ENCODE results near the gene FAM177A1.
"Not testable (repeated sequence)": the region's sequence is repeated elsewhere in the genome, so short reads cannot be mapped to it uniquely, and the experiment has no call there.

The FAM177A1 gene, protein sequence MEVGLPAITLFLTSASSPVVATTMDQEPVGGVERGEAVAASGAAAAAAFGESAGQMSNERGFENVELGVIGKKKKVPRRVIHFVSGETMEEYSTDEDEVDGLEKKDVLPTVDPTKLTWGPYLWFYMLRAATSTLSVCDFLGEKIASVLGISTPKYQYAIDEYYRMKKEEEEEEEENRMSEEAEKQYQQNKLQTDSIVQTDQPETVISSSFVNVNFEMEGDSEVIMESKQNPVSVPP

DNA sequence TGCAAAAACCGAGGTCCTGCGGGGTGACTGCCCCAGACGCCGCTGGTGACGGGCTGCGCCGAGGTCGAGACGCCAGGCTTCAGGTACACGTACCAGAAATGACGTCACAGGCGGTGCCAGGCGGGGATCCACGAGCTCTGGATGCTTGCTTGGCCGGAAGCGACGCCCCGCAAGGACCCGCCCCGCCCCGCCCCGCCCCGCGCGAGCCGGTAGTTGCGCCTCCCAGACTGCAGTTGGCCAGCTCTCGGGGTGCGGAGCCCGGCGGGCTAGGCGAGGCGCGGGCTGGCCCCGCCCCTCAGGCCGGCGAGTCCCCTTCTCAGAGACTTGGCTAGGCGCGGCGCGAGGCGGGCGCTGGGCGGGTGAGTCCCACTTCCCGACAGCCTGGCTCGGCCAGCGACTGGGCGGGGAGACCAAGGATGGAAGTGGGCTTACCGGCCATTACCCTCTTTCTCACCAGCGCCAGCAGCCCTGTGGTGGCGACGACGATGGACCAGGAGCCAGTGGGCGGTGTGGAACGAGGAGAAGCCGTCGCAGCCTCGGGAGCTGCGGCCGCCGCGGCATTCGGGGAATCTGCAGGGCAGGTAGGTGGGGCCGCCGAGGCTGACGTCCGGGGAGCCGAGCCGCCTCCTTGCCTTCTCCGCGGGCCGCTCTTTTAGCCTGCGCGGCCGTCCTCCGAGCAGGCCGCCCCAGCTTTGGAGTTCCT, at the start of gene FAM177A1:
FAM177A1 (plus strand) TSS at position 225 of the 703 bp plus-strand sequence; CDS start at position 417, 192 bp downstream.
- peak; percentile 96 for DNase-seq

DNA sequence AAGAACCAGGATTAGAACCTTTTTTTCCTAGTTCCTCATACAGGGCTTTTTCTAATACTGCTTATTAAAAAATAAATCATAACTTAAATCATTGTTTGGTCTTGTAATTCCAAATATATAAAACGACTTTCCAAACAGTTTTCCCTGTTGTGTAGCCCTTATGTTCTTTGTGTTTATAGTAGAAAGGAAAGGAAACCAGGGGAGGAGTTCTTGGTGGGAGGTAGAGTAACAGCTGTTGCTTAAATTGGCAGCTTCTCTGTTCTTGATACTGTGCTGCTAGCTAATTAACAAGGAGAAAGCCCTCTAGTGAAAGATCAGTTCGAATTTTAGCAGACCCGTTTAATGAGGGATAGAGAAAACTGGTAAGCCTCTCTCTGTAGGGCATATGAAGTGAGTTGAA, 48.3 kb upstream of the FAM177A1 start:
- DNase-seq = no peak

DNA sequence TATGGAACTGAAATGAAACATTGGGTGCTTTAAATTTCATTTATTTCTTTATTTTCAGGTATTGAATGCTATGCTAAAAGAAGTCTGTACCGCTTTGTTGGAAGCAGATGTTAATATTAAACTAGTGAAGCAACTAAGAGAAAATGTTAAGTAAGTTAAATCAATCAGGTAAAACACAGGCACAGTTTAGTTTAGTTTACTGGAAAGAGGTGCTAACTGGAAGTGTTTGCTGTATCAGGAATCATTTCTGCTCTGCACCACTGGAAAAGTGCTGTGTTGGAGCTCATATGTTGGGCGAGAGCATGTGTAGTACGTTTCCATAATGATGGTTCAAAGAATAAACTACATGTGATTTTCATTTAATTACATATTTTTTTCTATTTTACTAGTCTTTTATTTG, 46.6 kb upstream of the FAM177A1 start:
- no peak for DNase-seq

GRCh38 chr14:35001621-35002020, 44.5 kb upstream of the FAM177A1 start:
- DNase-seq = no peak

DNA sequence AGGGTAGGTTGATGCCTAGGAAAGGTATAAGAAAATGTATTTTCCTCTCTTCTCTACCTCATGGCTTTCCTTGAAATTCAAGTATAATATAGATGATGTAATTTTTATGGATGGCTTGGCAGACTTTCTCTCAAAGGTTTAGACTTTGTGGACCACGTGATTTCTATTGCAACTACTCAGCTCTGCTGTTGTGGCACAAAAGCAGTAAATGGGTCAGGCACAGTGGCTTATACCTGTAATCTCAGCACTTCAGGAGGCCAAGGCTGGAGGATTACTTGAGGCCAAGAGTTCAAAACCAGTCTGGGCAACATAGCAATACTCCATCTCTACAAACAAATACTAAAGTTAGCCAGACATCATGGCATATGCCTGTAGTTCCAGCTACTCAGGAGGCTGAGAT, 41.2 kb upstream of the FAM177A1 start:
- DNase-seq = no peak

DNA sequence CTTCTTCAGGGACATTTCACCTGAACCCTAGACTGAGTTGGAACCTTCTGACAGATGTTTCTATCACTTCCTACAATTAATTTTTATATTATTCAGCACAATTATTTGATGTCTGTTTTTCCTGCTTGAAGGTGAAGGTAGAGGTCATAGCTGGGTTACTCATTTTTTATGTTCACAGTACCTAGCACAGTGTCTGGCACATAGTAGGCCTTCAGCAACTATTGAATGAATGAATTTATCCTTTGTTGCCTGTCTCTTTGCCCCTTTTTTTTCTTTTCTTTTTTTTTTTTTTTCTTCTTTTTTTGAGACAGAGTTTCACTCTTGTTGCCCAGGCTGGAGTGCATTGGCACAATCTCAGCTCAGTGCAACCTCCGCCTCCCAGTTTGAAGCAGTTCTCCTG, 29.5 kb upstream of the FAM177A1 start:
- DNase-seq = no peak

DNA sequence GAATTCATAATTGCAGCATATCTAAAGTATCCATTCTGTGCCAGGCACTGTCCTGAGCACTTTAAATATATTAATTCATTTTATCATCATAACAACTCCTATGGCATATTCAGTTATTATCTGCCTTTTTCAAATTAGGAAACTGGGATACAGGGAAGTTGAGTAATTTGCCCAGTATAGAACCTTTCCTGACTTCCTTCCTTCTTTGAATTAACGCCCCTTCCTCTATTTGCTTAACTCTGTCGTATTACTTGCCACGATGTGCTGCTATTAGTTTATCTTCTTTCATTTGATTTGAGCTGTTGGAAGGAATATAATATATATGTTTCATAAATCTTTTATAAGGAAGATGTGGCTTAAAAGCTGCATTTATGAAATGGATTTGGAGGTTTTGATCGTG, 25.4 kb upstream of the FAM177A1 start:
- no peak for DNase-seq

- no peak for DNase-seq
Measured at GRCh38 chr14:35028435-35028834, 17.6 kb upstream of the FAM177A1 start.

DNA sequence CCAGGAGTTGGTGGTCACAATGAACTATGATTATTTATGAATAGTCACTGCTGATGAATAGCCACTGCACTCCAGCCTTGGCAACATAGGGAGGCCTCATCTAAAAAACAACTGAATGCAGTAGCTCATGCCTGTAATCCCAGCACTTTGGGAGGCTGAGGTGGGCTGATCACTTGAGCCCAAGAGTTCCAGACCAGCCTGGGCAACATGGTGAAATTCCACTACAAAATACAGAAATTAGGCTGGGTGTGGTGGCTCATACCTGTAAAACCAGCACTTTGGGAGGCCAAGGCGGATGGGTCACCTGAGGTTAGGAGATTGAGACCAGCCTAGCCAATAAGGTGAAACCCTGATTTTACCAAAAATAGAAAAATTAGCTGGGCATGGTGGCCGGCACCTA, 13.5 kb upstream of the FAM177A1 start:
- no peak for DNase-seq

GRCh38 chr14:35034440-35034833, 11.6 kb upstream of the FAM177A1 start:
- DNase-seq = no peak

DNA sequence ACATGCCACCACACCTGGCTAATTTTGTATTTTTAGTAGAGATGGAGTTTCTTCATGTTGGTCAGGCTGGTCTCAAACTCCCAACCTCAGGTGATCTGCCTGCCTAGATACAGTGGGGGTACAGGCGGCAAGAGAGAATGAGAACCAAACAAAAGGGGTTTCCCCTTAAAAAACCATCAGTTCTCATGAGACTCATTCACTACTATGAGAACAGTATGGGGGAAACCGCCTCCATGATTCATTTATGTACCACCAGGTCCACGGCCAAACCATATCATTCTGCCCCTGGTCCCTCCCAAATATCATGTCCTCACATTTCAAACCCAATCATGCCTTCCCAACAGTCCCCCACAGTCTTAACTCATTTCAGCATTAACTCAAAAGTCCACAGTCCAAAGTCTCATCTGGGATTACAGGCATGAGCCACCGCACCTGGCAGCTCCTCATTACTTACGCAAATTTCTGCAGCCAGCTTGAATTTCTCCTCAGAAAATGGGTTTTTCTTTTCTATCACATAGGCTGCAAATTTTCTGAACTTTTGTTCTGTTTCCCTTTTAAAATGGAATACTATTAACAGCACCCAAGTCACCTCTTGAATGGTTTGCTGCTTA, 11.0 kb upstream of the FAM177A1 start:
- DNase-seq = not testable (repeated sequence)

DNA sequence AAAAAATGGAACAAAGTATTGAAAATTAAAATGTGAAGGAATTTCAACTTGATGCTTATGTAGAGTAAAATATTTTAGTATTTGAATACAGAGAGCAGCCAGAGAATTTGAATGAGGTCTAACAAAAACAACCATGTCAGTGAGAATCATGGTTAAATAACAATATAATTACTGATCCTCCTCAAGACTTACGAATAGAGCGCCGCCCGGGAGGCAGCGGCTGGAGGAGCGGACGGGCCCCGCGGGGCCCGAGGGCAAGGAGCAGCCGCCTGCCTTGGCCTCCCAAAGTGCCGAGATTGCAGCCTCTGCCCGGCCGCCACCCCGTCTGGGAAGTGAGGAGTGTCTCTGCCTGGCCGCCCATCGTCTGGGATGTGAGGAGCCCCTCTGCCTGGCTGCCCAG, 7.8 kb upstream of the FAM177A1 start:
- DNase-seq = not testable (repeated sequence)

DNA sequence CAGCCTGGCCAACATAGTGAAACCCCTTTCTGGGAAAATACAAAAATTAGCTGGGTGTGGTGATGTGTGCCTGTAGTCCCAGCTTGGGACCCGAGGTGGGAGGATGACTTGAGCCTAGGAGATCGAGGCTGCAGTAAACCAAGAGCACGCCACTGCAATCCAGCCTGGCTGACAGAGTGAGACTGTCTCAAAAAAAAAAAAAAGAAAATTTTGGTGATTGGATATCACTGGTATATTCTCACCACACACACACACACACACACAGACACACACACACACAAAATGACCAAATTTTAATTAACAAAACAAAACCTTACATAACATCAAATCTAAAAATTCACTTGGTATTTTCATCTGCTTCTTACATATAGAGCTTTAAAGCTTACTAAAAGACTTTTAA, 3.4 kb upstream of the FAM177A1 start:
- DNase-seq = no peak

GRCh38 chr14:35043046-35043445, 3.0 kb upstream of the FAM177A1 start:
- DNase-seq = no peak

GRCh38 chr14:35044939-35045797, 904 bp upstream of the FAM177A1 start:
- DNase-seq = peak; percentile 21

GRCh38 chr14:35045798-35046047, 349 bp upstream of the FAM177A1 start:
- DNase-seq = no peak

DNA sequence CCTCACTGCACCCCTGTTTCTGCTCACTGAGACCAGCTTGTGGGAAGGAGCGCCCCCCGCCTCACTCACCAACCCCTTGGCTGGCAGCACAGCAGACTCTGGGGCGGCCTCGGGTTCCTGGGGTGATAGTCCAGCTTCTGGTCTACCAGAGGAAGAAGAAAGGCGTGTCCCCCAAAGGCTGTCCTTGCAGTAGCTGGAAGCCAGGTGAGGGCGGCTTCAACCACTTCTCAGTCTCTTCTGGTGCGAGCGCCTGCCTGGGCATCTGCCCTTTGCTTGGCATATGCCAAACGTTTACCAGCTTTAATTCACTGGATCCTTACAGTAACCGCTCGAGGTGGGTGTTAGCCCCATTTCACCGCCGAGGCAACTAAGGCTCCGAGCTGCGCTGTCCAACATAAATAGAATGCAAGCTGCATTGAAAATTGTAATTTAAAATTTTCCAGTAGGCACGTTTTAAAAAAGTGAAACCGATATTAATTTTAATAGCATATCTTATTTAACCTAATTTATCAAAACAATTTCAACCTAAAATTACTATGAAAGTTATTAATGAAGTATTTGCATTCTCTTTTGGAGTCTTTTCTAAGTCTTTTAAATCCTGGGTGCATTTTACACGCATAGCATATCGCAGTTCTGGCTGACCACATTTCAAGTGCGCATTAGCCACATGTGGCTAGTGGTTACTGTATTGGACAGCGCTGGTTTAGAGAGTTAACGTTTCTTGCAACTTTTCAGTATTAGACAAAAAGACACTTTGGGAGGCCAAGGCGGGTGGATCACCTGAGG, 872 bp downstream of the FAM177A1 start:
- DNase-seq = peak; percentile 3

DNA sequence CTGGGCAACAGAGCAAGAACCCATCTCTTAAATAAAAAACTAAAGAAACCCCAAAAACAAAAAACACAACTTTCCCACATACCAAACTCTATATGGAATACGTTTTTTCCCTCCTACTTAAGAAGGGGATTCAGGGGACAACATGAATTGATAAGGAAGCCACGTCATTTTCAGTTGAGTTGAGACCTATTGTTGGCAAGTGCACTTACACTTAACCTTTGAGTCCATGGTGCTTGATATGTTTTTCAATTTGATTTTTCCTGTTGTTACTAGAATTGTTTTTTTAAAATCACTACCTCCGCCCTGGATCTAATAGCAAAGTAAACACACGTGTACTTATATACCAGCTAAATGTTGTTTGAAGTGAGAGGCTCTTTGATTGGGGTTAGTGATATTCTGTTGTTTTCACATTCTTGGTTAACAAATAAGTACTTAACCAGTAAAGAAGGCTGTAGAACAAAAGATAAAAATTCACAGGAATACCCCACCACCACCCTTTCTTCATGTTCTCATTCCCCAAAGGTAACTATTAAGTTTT, 2.0 kb downstream of the FAM177A1 start:
- no peak for DNase-seq

DNA sequence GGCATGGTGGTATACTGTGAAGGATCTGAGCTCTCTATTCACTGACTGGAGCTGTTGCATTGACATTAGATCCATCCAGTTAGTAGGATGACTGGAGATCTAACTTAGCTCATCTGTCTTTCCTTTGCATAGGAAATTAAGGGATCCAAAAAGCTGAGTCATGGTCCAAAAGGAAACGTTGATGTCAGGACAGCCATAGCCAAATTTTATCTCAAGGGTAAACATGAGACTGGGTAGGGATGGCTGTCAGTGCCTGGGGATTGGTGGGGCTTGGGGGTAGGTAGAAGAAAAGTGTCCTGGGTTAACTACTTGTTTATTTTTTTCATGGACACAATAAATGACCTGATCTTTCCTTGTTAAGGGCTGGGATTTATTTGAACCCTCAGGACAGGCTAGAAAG, 4.6 kb downstream of the FAM177A1 start:
- peak; percentile 61 for DNase-seq

- no peak for DNase-seq
Measured at GRCh38 chr14:35051796-35052195, 5.7 kb downstream of the FAM177A1 start.

DNA sequence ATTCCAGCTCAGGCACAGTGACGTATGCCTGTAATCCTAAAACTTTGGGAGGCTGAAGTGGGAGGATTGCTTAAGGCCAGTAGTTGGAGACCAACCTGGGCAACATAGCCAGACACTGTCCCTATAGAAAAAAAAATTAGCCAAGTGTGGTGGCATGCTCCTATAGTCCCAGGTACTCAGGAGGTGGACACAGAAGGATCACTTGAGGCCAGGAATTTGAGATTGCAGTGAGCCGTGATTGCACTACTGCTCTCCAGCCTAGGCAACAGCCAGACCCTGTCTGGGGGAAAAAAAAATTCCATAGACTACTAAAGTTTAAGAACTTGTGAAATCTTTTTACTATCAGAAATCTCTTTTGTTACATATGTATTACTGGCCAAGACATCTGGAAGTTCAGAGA, 6.6 kb downstream of the FAM177A1 start:
- no peak for DNase-seq

GRCh38 chr14:35061113-35061791, 15.2 kb downstream of the FAM177A1 start:
- peak; percentile 24 for DNase-seq

All from fibroblast of upper back skin (primary cell).